PFSK-1 (cell line): Measurements from ENCODE around the gene PRICKLE3. TPM values are rescaled to one million over a fixed set of nuclear protein-coding genes. Genes with fewer than 3 reads are reported as not detected.

Source experiments
- FOXP2 ChIP-seq: optimal IDR thresholded peaks from 2 replicates; pipeline ENCODE3; 2011; ENCODE audit warnings: borderline replicate concordance, control low read depth, inconsistent platforms; ENCODE audit not compliant: insufficient read depth; ENCODE audit errors: extremely low read length, extremely low read depth
- POLR2AphosphoS5 ChIP-seq: IDR thresholded peaks from 2 replicates; pipeline ENCODE4 v1.6.1; 2012; ENCODE audit warnings: low read depth, mild to moderate bottlenecking, control low read depth, low read length, moderate library complexity
- REST ChIP-seq, 2 experiments: IDR thresholded peaks; 2 replicates each; pipeline versions ENCODE4 v1.6.1 to v1.8.0; 2011 to 2012; ENCODE audit warnings: low read depth in 2 of 2, low read length in 2 of 2, control low read depth in 1 of 2, inconsistent platforms in 1 of 2, mild to moderate bottlenecking in 1 of 2, moderate library complexity in 1 of 2; ENCODE audit not compliant: insufficient read depth in 1 of 2
- SIN3A ChIP-seq: IDR thresholded peaks from 2 replicates; pipeline ENCODE4 v1.6.1; 2012; ENCODE audit warnings: mild to moderate bottlenecking, low read length, moderate library complexity, borderline replicate concordance; ENCODE audit not compliant: insufficient read depth
- TAF1 ChIP-seq: IDR thresholded peaks from 2 replicates; pipeline ENCODE4 v1.6.1; 2012; ENCODE audit warnings: low read length, control low read depth, borderline replicate concordance; ENCODE audit not compliant: insufficient read depth
- polyA plus RNA-seq: library from polyadenylated mRNA; unstranded; fragments of >200 nt; gene quantifications from one replicate; pipeline ENCODE4 v1.2.1, GENCODE V29; 2012; ENCODE audit warnings: low read depth, missing spikeins; ENCODE audit not compliant: insufficient read length

The PRICKLE3 gene
- polyA plus RNA-seq, result 9.5 TPM

GRCh38 chrX:49186125-49187027 is at the start of gene PRICKLE3:
TSS of gene PRICKLE3 (minus strand) at chrX:49186373. CDS start at chrX:49186297, 76 bp downstream.
- TF ChIP-seq FOXP2 (no peak), POLR2AphosphoS5 (no peak), SIN3A (no peak), REST (IDR thresholded peaks at IDR 0.05; ENCODE audit: insufficient read depth in 1 of 2, low read depth in 2 of 2, low read length in 2 of 2) (no peak), TAF1 (no peak)

GRCh38 chrX:49233887-49234555 is 47.8 kb upstream of the PRICKLE3 start:
- TF ChIP-seq REST (IDR thresholded peaks at IDR 0.05; ENCODE audit: insufficient read depth in 1 of 2, low read depth in 2 of 2, low read length in 2 of 2) (no peak), SIN3A (no peak), TAF1 (no peak), FOXP2 (no peak), POLR2AphosphoS5 (no peak)

- TF ChIP-seq FOXP2, result no peak
These were observed 47.0 kb upstream of the PRICKLE3 start, which contains the start of gene CACNA1F for GRCh38 chrX:49233176-49233575. TSS of gene CACNA1F (minus strand) at chrX:49233340. CDS start at chrX:49233309, 31 bp downstream.

GRCh38 chrX:49232525-49232924 is 46.4 kb upstream of the PRICKLE3 start:
- TF ChIP-seq TAF1, result no peak

GRCh38 chrX:49231333-49232000 is 45.3 kb upstream of the PRICKLE3 start:
- TF ChIP-seq SIN3A, result no peak
- TF ChIP-seq POLR2AphosphoS5, result no peak
- no peak for TF ChIP-seq TAF1
- no peak for TF ChIP-seq REST (IDR thresholded peaks at IDR 0.05; ENCODE audit: insufficient read depth in 1 of 2, low read depth in 2 of 2, low read length in 2 of 2)
- no peak for TF ChIP-seq FOXP2
